ENCODE results near the gene CDH26.

CDH26 gene

DNA sequence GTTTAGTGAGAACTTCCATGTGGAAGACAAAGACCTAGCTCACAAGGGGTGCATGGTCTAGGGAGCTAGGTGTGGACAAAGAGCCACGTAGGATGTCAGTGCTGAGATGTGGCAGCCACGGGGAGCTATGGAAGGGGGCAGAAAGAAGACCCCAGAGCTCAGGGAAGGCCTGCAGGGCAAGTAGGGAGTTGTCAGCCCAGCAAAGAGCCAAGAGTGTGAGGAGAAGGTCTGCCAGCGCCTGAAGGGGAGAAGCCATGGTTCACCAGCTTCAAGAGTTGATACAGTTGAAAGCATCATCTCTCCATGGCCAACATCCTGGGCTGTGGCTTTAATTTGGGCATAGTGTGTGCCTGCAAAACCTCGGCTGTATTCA, 95.6 kb downstream of the CDH26 start:
- DNase-seq (ENCODE audit: extremely low spot score) = no peak
- TF ChIP-seq, protein P1, sequence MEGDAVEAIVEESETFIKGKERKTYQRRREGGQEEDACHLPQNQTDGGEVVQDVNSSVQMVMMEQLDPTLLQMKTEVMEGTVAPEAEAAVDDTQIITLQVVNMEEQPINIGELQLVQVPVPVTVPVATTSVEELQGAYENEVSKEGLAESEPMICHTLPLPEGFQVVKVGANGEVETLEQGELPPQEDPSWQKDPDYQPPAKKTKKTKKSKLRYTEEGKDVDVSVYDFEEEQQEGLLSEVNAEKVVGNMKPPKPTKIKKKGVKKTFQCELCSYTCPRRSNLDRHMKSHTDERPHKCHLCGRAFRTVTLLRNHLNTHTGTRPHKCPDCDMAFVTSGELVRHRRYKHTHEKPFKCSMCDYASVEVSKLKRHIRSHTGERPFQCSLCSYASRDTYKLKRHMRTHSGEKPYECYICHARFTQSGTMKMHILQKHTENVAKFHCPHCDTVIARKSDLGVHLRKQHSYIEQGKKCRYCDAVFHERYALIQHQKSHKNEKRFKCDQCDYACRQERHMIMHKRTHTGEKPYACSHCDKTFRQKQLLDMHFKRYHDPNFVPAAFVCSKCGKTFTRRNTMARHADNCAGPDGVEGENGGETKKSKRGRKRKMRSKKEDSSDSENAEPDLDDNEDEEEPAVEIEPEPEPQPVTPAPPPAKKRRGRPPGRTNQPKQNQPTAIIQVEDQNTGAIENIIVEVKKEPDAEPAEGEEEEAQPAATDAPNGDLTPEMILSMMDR (IDR thresholded peaks at IDR 0.05; ENCODE audit: control extremely low read depth, extremely low read depth, low read depth, missing control alignments) = no peak
- CTCF ChIA-PET = no interaction called here
- POLR2A ChIA-PET = no interaction called here

DNA sequence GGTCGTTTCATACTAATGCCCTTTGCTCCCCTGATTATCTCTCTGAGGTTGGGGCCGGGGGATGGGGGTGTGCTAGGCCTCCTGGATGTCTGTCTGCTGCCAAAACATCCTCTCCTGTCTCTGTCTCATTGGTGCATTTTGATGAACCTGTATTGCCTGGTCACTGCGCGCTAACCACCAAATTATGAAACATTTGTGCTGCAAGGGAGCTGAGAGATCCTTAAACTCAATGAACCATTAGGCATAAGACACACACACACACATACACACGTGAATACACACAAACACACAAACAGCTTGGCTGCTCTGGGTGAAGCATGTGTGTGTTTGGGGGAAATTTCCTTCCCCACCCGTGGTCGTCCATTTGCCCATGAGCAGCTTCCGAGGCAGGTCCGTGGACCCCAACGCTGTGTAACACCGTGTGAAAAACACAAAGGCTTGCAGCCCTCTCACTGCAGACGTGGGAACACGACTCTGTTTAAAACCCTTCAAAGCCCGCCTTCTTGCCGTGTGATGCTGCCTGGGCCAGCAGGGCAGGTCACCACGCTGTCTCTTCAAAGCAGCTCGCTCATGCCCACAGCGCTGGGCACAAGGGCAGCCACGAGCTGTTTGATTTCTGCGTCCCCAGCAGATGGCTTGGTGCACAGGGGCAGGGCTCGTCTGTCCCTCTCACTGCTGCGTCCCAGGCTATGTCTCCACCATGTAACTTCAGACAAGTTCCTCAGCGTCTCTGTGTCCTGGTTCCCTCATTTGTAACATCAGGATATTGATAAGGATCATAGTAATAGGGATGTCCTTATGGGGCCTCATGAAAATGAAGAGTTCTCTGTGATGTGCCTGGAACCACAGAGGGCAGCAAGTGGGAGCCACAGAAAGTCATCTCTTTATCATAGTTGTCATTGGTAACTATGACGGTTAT, 96.8 kb downstream of the CDH26 start:
- DNase-seq (ENCODE audit: extremely low spot score) = no peak
- ChIA-PET CTCF (interaction anchor here (1.1 to 1.9 kb wide), 2 partner anchors 15 to 1841 kb away, joined by 4 read pairs; no protein-coding TSS in a partner anchor), POLR2A (no interaction called here)
- TF ChIP-seq, protein P1 (IDR thresholded peaks at IDR 0.05; ENCODE audit: control extremely low read depth, extremely low read depth, low read depth, missing control alignments) = no peak

- ChIA-PET POLR2A (no interaction called here), CTCF (interaction anchor here (1.1 to 3.2 kb wide), 3 partner anchors 15 to 1841 kb away, joined by 4 to 30 read pairs (median 4); no protein-coding TSS in a partner anchor)
- DNase-seq (ENCODE audit: extremely low spot score) = no peak
- TF ChIP-seq, protein P1 (IDR thresholded peaks at IDR 0.05; ENCODE audit: control extremely low read depth, extremely low read depth, low read depth, missing control alignments) = no peak
Observed at GRCh38 chr20:60055740-60056139, 97.5 kb downstream of the CDH26 start.

GRCh38 chr20:60056407-60057122, 98.3 kb downstream of the CDH26 start:
- POLR2A ChIA-PET = no interaction called here
- CTCF ChIA-PET = interaction anchor here (1.0 to 3.2 kb wide), 12 partner anchors 10 to 1840 kb away, joined by 3 to 30 read pairs (median 5); no protein-coding TSS in a partner anchor
- DNase-seq (ENCODE audit: extremely low spot score) = no peak
- TF ChIP-seq, protein P1 (IDR thresholded peaks at IDR 0.05; ENCODE audit: control extremely low read depth, extremely low read depth, low read depth, missing control alignments) = no peak

- TF ChIP-seq, protein P1 (IDR thresholded peaks at IDR 0.05; ENCODE audit: control extremely low read depth, extremely low read depth, low read depth, missing control alignments) = peak; percentile 72
- POLR2A ChIA-PET = no interaction called here
- peak; percentile 78 for DNase-seq (ENCODE audit: extremely low spot score)
- CTCF ChIA-PET = interaction anchor here (0.6 to 3.2 kb wide), 24 partner anchors 9 to 1848 kb away, joined by 3 to 30 read pairs (median 5); partner anchors contain the start of genes FAM217B and PPP1R3D
Observed at GRCh38 chr20:60057123-60057865, 99.1 kb downstream of the CDH26 start.
